ENCODE measurements around the gene CFAP61.

The CFAP61 gene

DNA sequence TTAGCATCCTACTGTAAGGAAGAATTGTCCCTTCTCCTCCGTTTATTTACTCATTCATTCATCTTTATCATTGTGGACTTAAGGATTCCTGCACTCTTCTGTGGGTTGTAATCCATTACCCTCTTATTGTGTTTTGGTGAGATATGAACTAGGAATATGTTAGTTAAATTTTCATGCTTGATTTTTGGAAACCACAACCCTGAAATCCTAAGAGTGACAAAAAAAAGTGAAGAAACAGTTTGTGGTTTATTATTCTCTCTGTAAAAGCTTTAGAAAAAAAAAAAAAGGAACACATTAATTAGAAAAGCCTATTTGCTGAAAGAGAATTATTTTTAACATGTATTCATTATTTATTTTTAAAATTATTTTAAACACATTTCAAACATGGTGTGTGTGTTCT is 278.8 kb downstream of the CFAP61 start:
- Histone ChIP-seq H3K27me3 (ENCODE audit: insufficient read depth, low read depth, severe bottlenecking) (no peaks in the 10 kb centered on the region), H3K9me3 (ENCODE audit: severe bottlenecking) (peaks cover 3% of the 10 kb centered on the region), H3K4me3 (ENCODE audit: low read depth, low read length) (no peak overlapping the region), H3K36me3 (no peaks in the 10 kb centered on the region), H3K27ac (no peak overlapping the region)
- no peak for DNase-seq
- TF ChIP-seq, protein P1, sequence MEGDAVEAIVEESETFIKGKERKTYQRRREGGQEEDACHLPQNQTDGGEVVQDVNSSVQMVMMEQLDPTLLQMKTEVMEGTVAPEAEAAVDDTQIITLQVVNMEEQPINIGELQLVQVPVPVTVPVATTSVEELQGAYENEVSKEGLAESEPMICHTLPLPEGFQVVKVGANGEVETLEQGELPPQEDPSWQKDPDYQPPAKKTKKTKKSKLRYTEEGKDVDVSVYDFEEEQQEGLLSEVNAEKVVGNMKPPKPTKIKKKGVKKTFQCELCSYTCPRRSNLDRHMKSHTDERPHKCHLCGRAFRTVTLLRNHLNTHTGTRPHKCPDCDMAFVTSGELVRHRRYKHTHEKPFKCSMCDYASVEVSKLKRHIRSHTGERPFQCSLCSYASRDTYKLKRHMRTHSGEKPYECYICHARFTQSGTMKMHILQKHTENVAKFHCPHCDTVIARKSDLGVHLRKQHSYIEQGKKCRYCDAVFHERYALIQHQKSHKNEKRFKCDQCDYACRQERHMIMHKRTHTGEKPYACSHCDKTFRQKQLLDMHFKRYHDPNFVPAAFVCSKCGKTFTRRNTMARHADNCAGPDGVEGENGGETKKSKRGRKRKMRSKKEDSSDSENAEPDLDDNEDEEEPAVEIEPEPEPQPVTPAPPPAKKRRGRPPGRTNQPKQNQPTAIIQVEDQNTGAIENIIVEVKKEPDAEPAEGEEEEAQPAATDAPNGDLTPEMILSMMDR (IDR thresholded peaks at IDR 0.05; ENCODE audit: low read depth, low read length): no peak

DNA sequence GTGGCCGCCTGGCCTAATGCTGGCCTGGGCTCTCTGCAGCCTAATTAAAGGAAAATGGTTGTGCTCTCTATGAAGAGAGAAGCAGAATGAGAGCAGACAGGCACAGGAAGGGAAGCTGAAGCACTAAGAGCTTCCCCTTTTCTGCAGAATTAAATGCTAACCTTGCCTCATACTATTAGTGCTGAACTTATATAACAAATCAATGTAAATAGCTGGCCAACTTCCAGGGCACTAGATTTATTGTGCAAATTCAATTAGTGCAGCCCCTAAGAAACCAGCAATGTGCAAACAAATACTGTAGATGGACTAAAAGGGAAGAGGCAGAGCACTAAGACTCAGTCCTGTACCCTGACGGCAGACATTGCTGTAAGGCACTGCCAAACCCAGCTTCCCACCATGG is 279.5 kb downstream of the CFAP61 start:
- no peaks in the 10 kb centered on the region for H3K36me3 ChIP-seq
- no peak overlapping the region for H3K4me3 ChIP-seq (ENCODE audit: low read depth, low read length)
- peaks cover 3% of the 10 kb centered on the region for H3K9me3 ChIP-seq (ENCODE audit: severe bottlenecking)
- DNase-seq: no peak
- no peaks in the 10 kb centered on the region for H3K27me3 ChIP-seq (ENCODE audit: insufficient read depth, low read depth, severe bottlenecking)
- no peak overlapping the region for H3K27ac ChIP-seq
- TF ChIP-seq, protein P1 (IDR thresholded peaks at IDR 0.05; ENCODE audit: low read depth, low read length): no peak

GRCh38 chr20:20333866-20334265 is 281.5 kb downstream of the CFAP61 start:
- no peak overlapping the region for H3K27ac ChIP-seq
- peaks cover 3% of the 10 kb centered on the region for H3K9me3 ChIP-seq (ENCODE audit: severe bottlenecking)

GRCh38 chr20:20334489-20334888 is 282.2 kb downstream of the CFAP61 start:
- Histone ChIP-seq H3K36me3 (no peaks in the 10 kb centered on the region), H3K27me3 (ENCODE audit: insufficient read depth, low read depth, severe bottlenecking) (no peaks in the 10 kb centered on the region), H3K4me3 (ENCODE audit: low read depth, low read length) (no peak overlapping the region), H3K27ac (no peak overlapping the region), H3K9me3 (ENCODE audit: severe bottlenecking) (peaks cover 3% of the 10 kb centered on the region)
- no peak for DNase-seq
- TF ChIP-seq, protein P1 (IDR thresholded peaks at IDR 0.05; ENCODE audit: low read depth, low read length): no peak

More at GRCh38 chr20:20333866-20334265, 281.5 kb downstream of the CFAP61 start:
- no peaks in the 10 kb centered on the region for H3K27me3 ChIP-seq (ENCODE audit: insufficient read depth, low read depth, severe bottlenecking)
- TF ChIP-seq, protein P1 (IDR thresholded peaks at IDR 0.05; ENCODE audit: low read depth, low read length): no peak
- H3K4me3 ChIP-seq (ENCODE audit: low read depth, low read length): no peak overlapping the region
- H3K36me3 ChIP-seq: no peaks in the 10 kb centered on the region
- DNase-seq: no peak

DNA sequence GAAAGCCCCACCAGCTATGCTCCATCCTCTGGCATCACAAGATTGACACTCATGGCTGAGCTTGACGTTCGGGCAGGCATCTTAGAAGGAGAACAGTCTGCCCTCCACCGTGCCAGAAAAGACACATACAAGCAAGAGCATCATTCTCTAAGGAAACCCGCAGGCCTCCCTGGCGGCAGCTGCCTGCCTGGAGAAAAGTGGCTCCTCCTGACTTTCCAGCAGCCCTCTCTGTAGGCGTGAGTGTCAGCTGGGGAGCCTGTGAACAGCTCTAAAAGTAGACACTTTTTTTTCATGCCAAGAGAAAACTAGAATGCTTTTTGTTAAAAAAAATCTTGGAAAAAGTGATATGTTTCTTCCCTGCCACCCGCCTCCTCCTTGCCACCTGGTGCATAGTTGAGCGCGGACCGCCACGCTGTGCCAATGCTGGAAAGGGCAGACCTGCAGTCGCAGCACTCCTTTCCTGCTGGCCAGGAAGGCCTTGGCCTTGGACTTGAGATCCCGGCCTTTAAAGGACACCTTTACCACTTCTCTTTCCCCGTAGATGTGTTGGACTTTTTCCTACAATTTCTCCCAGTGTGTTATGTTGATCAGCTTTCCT is 285.9 kb downstream of the CFAP61 start:
- H3K27me3 ChIP-seq (ENCODE audit: insufficient read depth, low read depth, severe bottlenecking): no peaks in the 10 kb centered on the region
- H3K27ac ChIP-seq: no peak overlapping the region
- no peaks in the 10 kb centered on the region for H3K36me3 ChIP-seq
- peaks cover 3% of the 10 kb centered on the region for H3K9me3 ChIP-seq (ENCODE audit: severe bottlenecking)
- DNase-seq: no peak
- H3K4me3 ChIP-seq (ENCODE audit: low read depth, low read length): no peak overlapping the region
- TF ChIP-seq, protein P1 (IDR thresholded peaks at IDR 0.05; ENCODE audit: low read depth, low read length): no peak

GRCh38 chr20:20340443-20340842 is 288.1 kb downstream of the CFAP61 start:
- DNase-seq: no peak
- Histone ChIP-seq H3K27ac (no peak overlapping the region), H3K27me3 (ENCODE audit: insufficient read depth, low read depth, severe bottlenecking) (no peaks in the 10 kb centered on the region), H3K4me3 (ENCODE audit: low read depth, low read length) (no peak overlapping the region), H3K36me3 (no peaks in the 10 kb centered on the region), H3K9me3 (ENCODE audit: severe bottlenecking) (peaks cover under 1% of the 10 kb centered on the region)
- TF ChIP-seq, protein P1 (IDR thresholded peaks at IDR 0.05; ENCODE audit: low read depth, low read length): no peak
